IMR-90 (cell line): ENCODE results near the gene CDC37L1. TPM values are rescaled to one million over a fixed set of nuclear protein-coding genes. Genes with fewer than 3 reads are reported as not detected.

Source experiments
- ATAC-seq: fragments of 200-7000 bp; cut with Tn5 transposase; 2 replicates; pipeline ENCODE4 v1.9.1; 2020; ENCODE audit warnings: low read depth, mild to moderate bottlenecking, moderate library complexity
- BruUV-seq: library from RNA; stranded (reverse); fragments of 400-500 nt; replicated peaks from 2 replicates; lab custom pipeline; 2021; lab: Mats Ljungman, UMichigan
- CTCF ChIA-PET: fragments of 300-600 bp; formaldehyde crosslinking; extraction: SDS; loops from one replicate; lab custom pipeline; 2021; ENCODE audit warnings: antibody characterized with exemption; lab: Yijun Ruan, JAX
- POLR2A ChIA-PET: fragments of 300-600 bp; sonication (Branson Sonifier 250); formaldehyde crosslinking; loops from one replicate; lab custom pipeline; 2022; ENCODE audit warnings: antibody characterized with exemption; ENCODE audit not compliant: unreplicated experiment; lab: Charles Lee
- DNase-seq: peaks from one replicate; pipeline ENCODE4 v3.0.0; 2013
- H2AFZ ChIP-seq: replicated peaks from 2 replicates; pipeline ENCODE3; 2013; ENCODE audit warnings: low read length, mild to moderate bottlenecking; ENCODE audit not compliant: poor library complexity
- H2AK5ac ChIP-seq: 2 replicates; pipeline ENCODE4 v1.6.1; 2013; ENCODE audit warnings: low read depth, low read length, inconsistent platforms
- H2AK9ac ChIP-seq: replicated peaks from 2 replicates; pipeline ENCODE3; 2013; ENCODE audit warnings: mild to moderate bottlenecking, low read depth, low read length, moderate library complexity; ENCODE audit not compliant: poor library complexity
- H2BK120ac ChIP-seq: 2 replicates; pipeline ENCODE4 v1.6.1; 2013; ENCODE audit warnings: low read depth, low read length, inconsistent platforms
- H2BK15ac ChIP-seq: 3 replicates; pipeline ENCODE4 v1.6.1; 2013; ENCODE audit warnings: low read depth, low read length, inconsistent platforms
- H2BK20ac ChIP-seq: 2 replicates; pipeline ENCODE4 v1.6.1; 2013; ENCODE audit warnings: low read depth, mild to moderate bottlenecking, inconsistent platforms, low read length, moderate library complexity
- H2BK5ac ChIP-seq: 2 replicates; pipeline ENCODE4 v1.6.1; 2013; ENCODE audit warnings: mild to moderate bottlenecking, low read depth, low read length, inconsistent platforms; ENCODE audit not compliant: poor library complexity, severe bottlenecking
- H3K14ac ChIP-seq: replicated peaks from 2 replicates; pipeline ENCODE4 v1.6.1; 2013; ENCODE audit warnings: low read depth, low read length, inconsistent platforms
- H3K18ac ChIP-seq: 2 replicates; pipeline ENCODE4 v1.6.1; 2013; ENCODE audit warnings: low read depth, low read length, control low read depth
- H3K23ac ChIP-seq: 2 replicates; pipeline ENCODE4 v1.6.1; 2013; ENCODE audit warnings: low read depth, low read length, inconsistent platforms
- H3K27ac ChIP-seq: 2 replicates; pipeline ENCODE4 v1.5.1; 2013; ENCODE audit warnings: mild to moderate bottlenecking, control low read depth, low read length; ENCODE audit not compliant: insufficient read depth
- H3K27me3 ChIP-seq: 2 replicates; pipeline ENCODE4 v1.6.1; 2013; ENCODE audit warnings: low read length; ENCODE audit not compliant: control insufficient read depth, insufficient read depth
- H3K36me3 ChIP-seq: 2 replicates; pipeline ENCODE4 v1.6.1; 2013; ENCODE audit warnings: low read length, mixed read lengths; ENCODE audit not compliant: control insufficient read depth, insufficient read depth
- H3K4ac ChIP-seq: 2 replicates; pipeline ENCODE4 v1.6.1; 2013; ENCODE audit warnings: low read depth, low read length, inconsistent platforms
- H3K4me1 ChIP-seq: 2 replicates; pipeline ENCODE4 v1.6.1; 2013; ENCODE audit warnings: low read length, mixed read lengths; ENCODE audit not compliant: control insufficient read depth, insufficient read depth
- H3K4me2 ChIP-seq: 2 replicates; pipeline ENCODE4 v1.6.1; 2013; ENCODE audit warnings: low read depth, mild to moderate bottlenecking, control low read depth, low read length, moderate library complexity
- H3K4me3 ChIP-seq: 2 replicates; pipeline ENCODE4 v1.5.1; 2013; ENCODE audit warnings: low read depth, mild to moderate bottlenecking, control low read depth, low read length, moderate library complexity; ENCODE audit not compliant: insufficient read depth
- H3K56ac ChIP-seq: 2 replicates; pipeline ENCODE4 v1.6.1; 2013; ENCODE audit warnings: low read length, inconsistent platforms; ENCODE audit not compliant: insufficient read depth; ENCODE audit errors: extremely low read depth
- H3K79me1 ChIP-seq, 2 experiments: 2 replicates each; pipeline ENCODE4 v1.6.1; 2013; ENCODE audit warnings: low read length in 2 of 2, inconsistent platforms in 1 of 2, low read depth in 1 of 2
- H3K9ac ChIP-seq: 2 replicates; pipeline ENCODE4 v1.6.1; 2013; ENCODE audit warnings: low read depth, low read length, control low read depth
- H3K9me1 ChIP-seq: 2 replicates; pipeline ENCODE4 v1.6.1; 2013; ENCODE audit warnings: low read length, inconsistent platforms; ENCODE audit not compliant: insufficient read depth
- H3K9me3 ChIP-seq: 2 replicates; pipeline ENCODE4 v1.6.1; 2013; ENCODE audit warnings: low read length; ENCODE audit not compliant: control insufficient read depth, insufficient read depth
- H4K20me1 ChIP-seq: 2 replicates; pipeline ENCODE4 v1.6.1; 2013; ENCODE audit warnings: low read length, inconsistent platforms; ENCODE audit not compliant: insufficient read depth
- H4K5ac ChIP-seq: 2 replicates; pipeline ENCODE4 v1.6.1; 2013; ENCODE audit warnings: mild to moderate bottlenecking, low read depth, low read length, control low read depth
- H4K8ac ChIP-seq, 2 experiments: 2 replicates each; pipeline ENCODE4 v1.6.1; 2013; ENCODE audit warnings: low read depth in 2 of 2, low read length in 2 of 2, control low read depth in 1 of 2, inconsistent platforms in 1 of 2
- H4K91ac ChIP-seq: 2 replicates; pipeline ENCODE4 v1.6.1; 2013; ENCODE audit warnings: low read depth, low read length, inconsistent platforms; ENCODE audit not compliant: insufficient read depth
- BHLHE40 ChIP-seq: fragments of 150-350 bp; IDR thresholded peaks from 2 replicates; pipeline ENCODE4 v1.6.1; 2016; ENCODE audit warnings: mild to moderate bottlenecking, low read depth, low read length
- CEBPB ChIP-seq: IDR thresholded peaks from 2 replicates; pipeline ENCODE4 v1.6.1; 2012; ENCODE audit warnings: low read depth, low read length, improper control_type of control experiment
- CHD1 ChIP-seq: IDR thresholded peaks from 2 replicates; pipeline ENCODE4 v1.6.1; 2012; ENCODE audit warnings: low read depth, low read length, improper control_type of control experiment
- ELK1 ChIP-seq: fragments of 150-350 bp; IDR thresholded peaks from 2 replicates; pipeline ENCODE4 v1.6.1; 2016; ENCODE audit warnings: low read depth, mild to moderate bottlenecking, low read length, moderate library complexity, borderline replicate concordance
- FOS ChIP-seq: fragments of 150-350 bp; IDR thresholded peaks from 2 replicates; pipeline ENCODE4 v1.6.1; 2016; ENCODE audit warnings: low read depth, low read length
- MAFK ChIP-seq: IDR thresholded peaks from 2 replicates; pipeline ENCODE4 v1.6.1; 2012; ENCODE audit warnings: low read depth, low read length, improper control_type of control experiment
- MXI1 ChIP-seq: IDR thresholded peaks from 2 replicates; pipeline ENCODE4 v1.6.1; 2012; ENCODE audit warnings: low read depth, mild to moderate bottlenecking, low read length, moderate library complexity, borderline replicate concordance
- NFE2L2 ChIP-seq: fragments of 150-350 bp; IDR thresholded peaks from 2 replicates; pipeline ENCODE4 v1.6.1; 2016; ENCODE audit warnings: low read depth, mild to moderate bottlenecking, low read length
- POLR2A ChIP-seq: IDR thresholded peaks from 2 replicates; pipeline ENCODE4 v1.6.1; 2012; ENCODE audit warnings: mild to moderate bottlenecking, low read depth, low read length
- dilution Hi-C: fragments of 300-500 bp; cut with HindIII; formaldehyde crosslinking; loops from one replicate; pipeline ENCODE4 v1.14.3; 2018; ENCODE audit warnings: low sequenced_read_pairs; ENCODE audit not compliant: unreplicated experiment
- in situ Hi-C: fragments of 300-500 bp; cut with MboI; formaldehyde crosslinking; loops from 3 replicates; pipeline ENCODE4 v1.14.3; 2019; ENCODE audit warnings: low sequenced_read_pairs, inconsistent platforms, mixed read lengths
- intact Hi-C: fragments of 100-400 bp; cut with micrococcal nuclease; formaldehyde crosslinking; loops from 2 replicates; pipeline ENCODE4 v1.10.0; 2022
- polyA plus RNA-seq, 3 experiments: library from polyadenylated mRNA; depleted of rRNA; stranded (reverse); fragments of >200 nt; gene quantifications; 2 replicates each; pipeline ENCODE4 v1.2.3, GENCODE V29; 2012; ENCODE audit warnings: low replicate concordance in 1 of 3
- total RNA-seq: library from RNA; depleted of rRNA; stranded (reverse); fragments of >200 nt; gene quantifications from 2 replicates; pipeline ENCODE4 v1.2.3, GENCODE V29; 2012

The CDC37L1 gene
- total and polyA plus RNA-seq, 2 of the 4 experiments (the other 2 are of a cell fraction): 6.6 to 7.3 TPM

- Histone ChIP-seq H3K4me1 (no peaks in the 10 kb centered on the region), H2AK9ac (no peak overlapping the region), H2AFZ (no peak overlapping the region), H2BK20ac (no peak overlapping the region), H3K56ac (no peak overlapping the region), H3K9me3 (no peaks in the 10 kb centered on the region), H3K18ac (no peak overlapping the region), H3K9ac (no peak overlapping the region), H3K79me1 (peaks cover 0 to 2% of the 10 kb centered on the region in 2 experiments; a peak in 1 of 4 replicates), H4K91ac (no peak overlapping the region), H2BK120ac (no peak overlapping the region), H3K27ac (no peak overlapping the region), H3K27me3 (no peaks in the 10 kb centered on the region), H4K20me1 (no peaks in the 10 kb centered on the region), H3K4me2 (no peak overlapping the region), H4K8ac (no peak overlapping the region), H3K14ac (no peak overlapping the region), H2AK5ac (no peak overlapping the region), H3K23ac (no peak overlapping the region), H3K9me1 (no peaks in the 10 kb centered on the region), H3K4ac (no peak overlapping the region), H4K5ac (no peak overlapping the region), H3K4me3 (no peak overlapping the region), H3K36me3 (peaks cover 6% of the 10 kb centered on the region), H2BK15ac (no peak overlapping the region), H2BK5ac (no peak overlapping the region)
- BruUV-seq: no TSS peak
- in situ Hi-C loops: no loop called here
- POLR2A ChIA-PET: interaction anchor here (1.0 kb wide), 1 partner anchor 15 kb away, joined by 3 read pairs; no protein-coding TSS in a partner anchor
- no peak for DNase-seq
- intact Hi-C loops: no loop called here
- ATAC-seq: peak; percentile 53
- TF ChIP-seq BHLHE40 (no peak), CEBPB (no peak), FOS (no peak), NFE2L2 (no peak), CHD1 (no peak), ELK1 (no peak), MAFK (no peak), POLR2A (no peak), MXI1 (no peak)
- dilution Hi-C loops: no loop called here
- CTCF ChIA-PET: no interaction called here
These were observed 30.0 kb downstream of the CDC37L1 start for GRCh38 chr9:4709380-4709779.
